ENCODE data around the gene PTPN6. TPM values are rescaled to one million over a fixed set of nuclear protein-coding genes. Genes with fewer than 3 reads are reported as not detected.
A peak's percentile ranks its signal among the peaks of the same experiment; 100 is the strongest.

Gene PTPN6
- total RNA-seq, 1 experiment from 2014 or later, result 0.39 TPM

DNA sequence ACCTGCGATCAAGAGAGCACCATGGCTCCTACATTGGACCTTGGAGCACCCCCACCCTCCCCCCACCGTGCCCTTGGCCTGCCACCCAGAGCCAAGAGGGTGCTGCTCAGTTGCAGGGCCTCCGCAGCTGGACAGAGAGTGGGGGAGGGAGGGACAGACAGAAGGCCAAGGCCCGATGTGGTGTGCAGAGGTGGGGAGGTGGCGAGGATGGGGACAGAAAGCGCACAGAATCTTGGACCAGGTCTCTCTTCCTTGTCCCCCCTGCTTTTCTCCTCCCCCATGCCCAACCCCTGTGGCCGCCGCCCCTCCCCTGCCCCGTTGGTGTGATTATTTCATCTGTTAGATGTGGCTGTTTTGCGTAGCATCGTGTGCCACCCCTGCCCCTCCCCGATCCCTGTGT lies 9.4 kb upstream of the PTPN6 start:
- no peak for DNase-seq (ENCODE audit: low read depth)

GRCh38 chr12:6942331-6942665 lies 8.9 kb upstream of the PTPN6 start:
- peak; percentile 67 for DNase-seq (ENCODE audit: low read depth)

DNA sequence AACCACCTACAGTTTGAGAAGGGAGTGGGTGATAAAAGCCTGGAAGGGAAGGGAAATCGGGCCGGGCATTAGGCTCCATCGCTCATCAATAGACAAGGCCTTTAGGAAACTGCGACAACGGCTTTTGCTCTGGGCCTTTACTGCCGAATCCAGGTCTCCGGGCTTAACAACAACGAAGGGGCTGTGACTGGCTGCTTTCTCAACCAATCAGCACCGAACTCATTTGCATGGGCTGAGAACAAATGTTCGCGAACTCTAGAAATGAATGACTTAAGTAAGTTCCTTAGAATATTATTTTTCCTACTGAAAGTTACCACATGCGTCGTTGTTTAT lies 7.8 kb upstream of the PTPN6 start:
- peak; percentile 90 for DNase-seq (ENCODE audit: low read depth)

DNA sequence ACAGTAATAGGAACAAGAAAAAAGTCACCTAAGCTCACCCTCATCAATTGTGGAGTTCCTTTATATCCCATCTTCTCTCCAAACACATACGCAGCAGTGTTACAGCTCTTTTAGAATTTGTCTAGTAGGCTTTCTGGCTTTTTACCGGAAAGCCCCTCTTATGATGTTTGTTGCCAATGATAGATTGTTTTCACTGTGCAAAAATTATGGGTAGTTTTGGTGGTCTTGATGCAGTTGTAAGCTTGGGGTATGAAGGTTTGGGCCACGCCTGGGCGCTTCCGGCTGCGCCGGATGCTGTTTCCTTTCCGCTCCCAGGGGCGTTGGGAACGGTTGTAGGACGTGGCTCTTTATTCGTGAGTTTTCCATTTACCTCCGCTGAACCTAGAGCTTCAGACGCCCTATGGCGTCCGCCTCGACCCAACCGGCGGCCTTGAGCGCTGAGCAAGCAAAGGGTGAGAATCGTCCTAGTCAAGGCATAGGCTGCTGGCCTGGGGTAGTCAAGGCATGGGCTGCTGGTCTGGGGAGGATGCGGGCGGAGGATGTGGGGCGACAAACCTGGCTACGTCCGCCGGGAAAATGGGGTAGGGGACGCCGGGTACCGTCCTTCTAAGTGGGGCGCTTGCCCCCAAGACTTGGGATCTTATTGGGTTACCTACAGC lies 7.3 kb upstream of the PTPN6 start, which contains the start of the genes C12orf57 and RNU7-1:
C12orf57 (plus strand) TSS at position 301 of the 659 bp plus-strand sequence; CDS start at position 401, 100 bp downstream.
RNU7-1 (plus strand) TSS at position 95 of the 659 bp plus-strand sequence.
- peak; percentile 95 for DNase-seq (ENCODE audit: low read depth)

DNA sequence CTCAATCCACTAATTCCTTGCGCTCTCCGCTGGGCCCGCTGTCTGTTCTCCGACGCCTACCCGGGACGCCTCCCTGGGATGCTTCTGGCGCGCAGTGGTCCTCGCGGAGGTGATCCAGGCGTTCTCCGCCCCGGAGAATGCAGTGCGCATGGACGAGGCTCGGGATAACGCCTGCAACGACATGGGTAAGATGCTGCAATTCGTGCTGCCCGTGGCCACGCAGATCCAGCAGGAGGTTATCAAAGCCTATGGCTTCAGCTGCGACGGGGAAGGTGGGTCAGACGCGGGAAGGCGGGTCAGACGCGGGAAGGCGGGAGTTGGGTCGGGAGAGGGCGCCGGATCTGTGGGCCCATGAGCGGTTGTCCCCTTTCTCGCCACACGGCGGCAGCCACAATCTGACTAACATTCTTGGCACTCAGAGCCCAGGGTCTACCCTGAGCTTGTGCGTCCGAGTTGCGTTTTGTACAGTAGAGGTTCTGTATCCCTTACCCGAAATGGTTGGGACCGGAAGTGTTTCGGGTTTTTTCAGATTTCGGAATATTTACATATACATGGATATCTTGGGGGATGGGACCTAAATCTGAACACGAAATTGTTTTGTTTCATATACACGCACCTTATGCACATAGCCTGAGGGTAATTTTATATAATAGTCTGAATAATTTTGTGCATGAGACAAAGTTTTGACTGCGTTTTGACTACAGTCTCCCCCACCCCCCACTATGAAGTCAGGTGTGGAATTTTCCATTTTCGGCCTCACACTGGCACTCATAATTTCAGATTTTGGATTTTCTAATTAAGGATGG lies 6.6 kb upstream of the PTPN6 start:
- peak; percentile 89 for DNase-seq (ENCODE audit: low read depth)

DNA sequence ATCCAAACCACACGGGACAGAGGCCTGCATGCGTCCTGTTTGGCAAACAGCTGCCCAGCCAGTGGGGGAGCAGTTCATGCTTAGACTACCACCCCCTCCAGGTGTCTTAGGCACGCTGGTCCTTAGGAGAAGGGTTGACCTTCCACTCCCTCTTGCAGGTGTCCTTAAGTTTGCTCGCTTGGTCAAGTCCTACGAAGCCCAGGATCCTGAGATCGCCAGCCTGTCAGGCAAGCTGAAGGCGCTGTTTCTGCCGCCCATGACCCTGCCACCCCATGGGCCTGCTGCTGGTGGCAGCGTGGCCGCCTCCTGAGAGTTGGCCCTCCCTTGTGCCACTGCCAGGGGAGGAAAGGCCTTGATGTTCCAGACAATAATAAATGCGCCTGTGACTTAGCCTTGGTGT lies 5.5 kb upstream of the PTPN6 start:
- no peak for DNase-seq (ENCODE audit: low read depth)

GRCh38 chr12:6946033-6946919 lies 4.9 kb upstream of the PTPN6 start:
- DNase-seq (ENCODE audit: low read depth), result no peak

GRCh38 chr12:6946920-6947374 lies 4.2 kb upstream of the PTPN6 start:
- DNase-seq (ENCODE audit: low read depth), result no peak

DNA sequence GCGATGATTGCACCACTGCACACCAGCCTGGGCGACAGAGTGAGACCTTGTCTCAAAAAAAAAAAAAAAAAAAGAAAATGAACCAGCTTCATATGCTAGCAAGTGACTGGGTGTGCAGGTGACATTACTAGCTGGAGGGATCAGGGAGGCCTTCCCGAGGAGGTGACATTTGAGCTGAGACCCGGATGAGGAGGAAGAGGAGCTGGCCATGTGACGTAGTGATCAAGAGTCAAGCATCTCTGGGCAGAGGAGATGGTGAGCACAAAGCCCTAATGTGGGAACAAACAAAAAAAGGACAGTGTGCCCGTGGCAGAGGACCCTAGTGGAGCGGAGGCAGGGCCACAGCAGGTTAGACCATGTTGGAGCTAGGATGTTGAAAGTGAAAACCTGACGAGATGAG lies 3.5 kb upstream of the PTPN6 start:
- DNase-seq (ENCODE audit: low read depth), result no peak

GRCh38 chr12:6948873-6949594 lies 2.1 kb upstream of the PTPN6 start:
- no peak for DNase-seq (ENCODE audit: low read depth)

- no peak for DNase-seq (ENCODE audit: low read depth)
Measured at GRCh38 chr12:6950401-6950801, 755 bp upstream of the PTPN6 start.

DNA sequence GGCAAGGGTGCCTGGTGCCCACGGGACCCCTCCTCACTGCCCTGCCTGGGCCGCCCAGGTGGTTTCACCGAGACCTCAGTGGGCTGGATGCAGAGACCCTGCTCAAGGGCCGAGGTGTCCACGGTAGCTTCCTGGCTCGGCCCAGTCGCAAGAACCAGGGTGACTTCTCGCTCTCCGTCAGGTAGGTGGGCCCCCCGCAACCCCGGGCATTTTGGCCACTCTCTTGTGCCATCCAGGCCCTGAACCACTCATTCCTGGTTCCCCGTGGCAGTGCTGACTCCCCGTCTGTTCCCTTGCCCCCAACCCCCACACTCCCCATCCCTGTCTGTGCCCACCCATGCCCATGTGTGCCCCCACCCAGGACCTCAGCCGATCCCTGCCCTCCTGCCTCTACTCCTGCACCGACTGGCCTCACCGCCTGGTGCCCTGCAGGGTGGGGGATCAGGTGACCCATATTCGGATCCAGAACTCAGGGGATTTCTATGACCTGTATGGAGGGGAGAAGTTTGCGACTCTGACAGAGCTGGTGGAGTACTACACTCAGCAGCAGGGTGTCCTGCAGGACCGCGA lies 480 bp downstream of the PTPN6 start:
- no peak for DNase-seq (ENCODE audit: low read depth)

DNA sequence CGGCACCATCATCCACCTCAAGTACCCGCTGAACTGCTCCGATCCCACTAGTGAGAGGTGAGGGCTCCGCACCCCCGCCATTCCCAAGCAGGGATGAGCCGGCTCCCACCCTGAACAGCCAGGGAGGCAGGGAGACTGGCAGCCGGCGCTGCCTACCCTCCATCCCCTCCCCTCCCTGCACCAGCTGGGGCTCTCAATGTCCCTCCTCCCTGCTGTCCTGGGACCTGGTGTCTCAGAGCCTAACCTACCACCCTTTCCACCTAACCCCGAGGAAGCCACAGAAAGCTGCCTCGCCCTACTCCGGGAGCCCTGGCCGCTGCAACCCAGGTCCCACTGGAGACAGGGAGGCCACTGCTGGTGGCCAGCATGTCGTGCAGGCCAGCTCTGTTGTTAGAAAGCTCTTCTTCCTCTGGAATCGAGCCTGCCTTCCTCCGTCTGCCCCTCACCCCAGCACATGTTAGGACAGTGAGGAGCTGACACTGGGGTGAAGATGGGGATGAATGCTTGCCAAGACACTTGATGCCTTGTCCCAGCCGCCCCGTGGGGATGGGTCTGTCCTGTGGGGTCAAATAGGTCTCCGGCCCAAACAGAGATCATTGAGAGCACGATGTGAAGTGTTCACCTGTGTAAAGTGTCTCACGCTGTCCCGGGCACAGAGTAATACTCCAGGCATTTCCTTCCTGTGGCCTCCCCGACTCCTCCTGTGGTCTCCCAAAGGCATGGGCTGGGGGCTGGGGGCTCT lies 1.1 kb downstream of the PTPN6 start:
- DNase-seq (ENCODE audit: low read depth), result no peak

GRCh38 chr12:6952863-6953441 lies 1.8 kb downstream of the PTPN6 start:
- DNase-seq (ENCODE audit: low read depth), result no peak

- DNase-seq (ENCODE audit: low read depth), result peak; percentile 36
Measured at GRCh38 chr12:6953442-6954315, 2.5 kb downstream of the PTPN6 start.

DNA sequence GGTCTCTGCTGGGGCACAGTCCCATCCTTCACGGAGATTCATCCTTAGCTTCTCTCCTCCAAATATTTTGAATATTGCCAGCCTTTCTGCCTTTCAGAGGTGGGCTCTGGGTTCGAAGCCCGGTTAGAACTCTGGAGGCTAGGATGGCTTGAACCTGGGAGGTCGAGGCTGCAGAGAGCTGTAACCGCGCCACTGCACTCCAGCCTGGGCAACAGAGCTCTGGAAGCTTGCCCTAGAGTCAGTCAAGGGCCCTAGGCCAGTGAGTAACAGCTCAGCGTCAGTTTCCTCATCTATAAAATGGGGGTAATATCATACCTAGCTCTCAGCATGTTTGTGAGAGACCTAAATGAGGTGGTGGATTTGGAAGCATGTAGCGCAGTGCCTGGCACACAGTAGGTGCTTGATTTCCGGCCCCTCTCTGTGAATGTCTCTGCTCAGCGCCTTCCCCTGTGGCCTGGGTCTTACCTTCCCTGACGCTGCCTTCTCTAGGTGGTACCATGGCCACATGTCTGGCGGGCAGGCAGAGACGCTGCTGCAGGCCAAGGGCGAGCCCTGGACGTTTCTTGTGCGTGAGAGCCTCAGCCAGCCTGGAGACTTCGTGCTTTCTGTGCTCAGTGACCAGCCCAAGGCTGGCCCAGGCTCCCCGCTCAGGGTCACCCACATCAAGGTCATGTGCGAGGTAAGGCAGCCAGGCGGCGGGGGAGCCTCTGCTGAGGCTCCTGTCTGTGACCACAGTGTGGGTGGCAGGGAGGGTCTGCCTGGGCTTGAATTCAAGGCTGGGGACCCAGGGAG lies 3.4 kb downstream of the PTPN6 start:
- no peak for DNase-seq (ENCODE audit: low read depth)

DNA sequence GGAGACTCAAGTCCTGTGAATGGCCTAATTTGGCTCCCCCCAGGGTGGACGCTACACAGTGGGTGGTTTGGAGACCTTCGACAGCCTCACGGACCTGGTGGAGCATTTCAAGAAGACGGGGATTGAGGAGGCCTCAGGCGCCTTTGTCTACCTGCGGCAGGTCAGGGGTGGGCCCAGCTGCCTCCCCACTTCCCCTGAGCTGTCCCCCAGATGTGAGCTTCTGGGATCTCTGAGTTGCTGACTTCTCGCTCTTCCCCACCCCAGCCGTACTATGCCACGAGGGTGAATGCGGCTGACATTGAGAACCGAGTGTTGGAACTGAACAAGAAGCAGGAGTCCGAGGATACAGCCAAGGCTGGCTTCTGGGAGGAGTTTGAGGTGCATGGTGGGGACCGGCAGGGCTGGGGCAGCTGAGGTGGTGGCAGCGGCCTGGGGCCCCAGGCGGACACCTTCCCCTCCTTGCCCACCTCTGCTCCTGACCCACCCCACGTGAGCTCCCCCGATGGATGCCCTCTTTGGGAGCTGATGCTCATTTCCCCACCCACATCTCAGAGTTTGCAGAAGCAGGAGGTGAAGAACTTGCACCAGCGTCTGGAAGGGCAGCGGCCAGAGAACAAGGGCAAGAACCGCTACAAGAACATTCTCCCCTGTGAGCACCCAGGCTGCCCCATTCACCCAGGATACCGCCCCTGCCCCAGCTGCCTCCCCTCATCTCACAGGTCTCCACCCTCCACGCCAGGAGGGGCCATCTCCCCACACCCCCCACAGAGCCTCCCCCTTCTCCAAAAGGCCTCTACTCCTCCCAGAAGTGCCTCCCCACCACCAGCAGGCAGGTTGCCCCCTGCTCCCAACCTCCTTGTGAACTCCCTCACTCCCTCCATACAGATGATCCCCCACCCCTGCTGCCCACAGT lies 4.2 kb downstream of the PTPN6 start:
- DNase-seq (ENCODE audit: low read depth), result no peak
